VCaP (cell line): Measurements from ENCODE around the gene IGFL1.

Experiments used
- H3K27ac ChIP-seq: fragments of 450-650 bp; 2 replicates; pipeline ENCODE4 v1.5.1; 2017
- TF ChIP-seq, protein P1 (sequence below): fragments of 450-650 bp; conservative IDR thresholded peaks from 2 replicates; pipeline ENCODE4 v1.5.1; 2017; ENCODE audit warnings: mild to moderate bottlenecking, moderate library complexity

Gene IGFL1

DNA sequence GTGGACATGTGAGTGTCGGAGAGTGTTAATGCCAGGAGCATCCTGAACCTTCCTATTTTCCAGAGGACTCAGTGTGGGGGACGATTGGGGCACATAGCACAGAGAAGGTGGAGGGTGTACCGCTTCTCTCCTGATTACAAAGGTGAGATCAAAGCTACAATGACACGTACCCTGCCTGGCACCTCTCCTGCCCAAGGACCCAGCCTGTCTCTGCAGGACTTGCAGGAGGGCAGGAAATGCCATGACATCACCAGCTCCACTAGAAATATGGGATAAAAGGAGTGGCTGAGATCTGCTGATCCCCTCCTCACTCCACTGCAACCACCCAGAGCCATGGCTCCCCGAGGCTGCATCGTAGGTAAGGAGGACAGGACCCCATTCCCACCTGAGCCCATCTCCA, at the start of gene IGFL1:
IGFL1 (plus strand) TSS at position 301 of the 400 bp plus-strand sequence; CDS start at position 334, 33 bp downstream.
- TF ChIP-seq, protein P1, sequence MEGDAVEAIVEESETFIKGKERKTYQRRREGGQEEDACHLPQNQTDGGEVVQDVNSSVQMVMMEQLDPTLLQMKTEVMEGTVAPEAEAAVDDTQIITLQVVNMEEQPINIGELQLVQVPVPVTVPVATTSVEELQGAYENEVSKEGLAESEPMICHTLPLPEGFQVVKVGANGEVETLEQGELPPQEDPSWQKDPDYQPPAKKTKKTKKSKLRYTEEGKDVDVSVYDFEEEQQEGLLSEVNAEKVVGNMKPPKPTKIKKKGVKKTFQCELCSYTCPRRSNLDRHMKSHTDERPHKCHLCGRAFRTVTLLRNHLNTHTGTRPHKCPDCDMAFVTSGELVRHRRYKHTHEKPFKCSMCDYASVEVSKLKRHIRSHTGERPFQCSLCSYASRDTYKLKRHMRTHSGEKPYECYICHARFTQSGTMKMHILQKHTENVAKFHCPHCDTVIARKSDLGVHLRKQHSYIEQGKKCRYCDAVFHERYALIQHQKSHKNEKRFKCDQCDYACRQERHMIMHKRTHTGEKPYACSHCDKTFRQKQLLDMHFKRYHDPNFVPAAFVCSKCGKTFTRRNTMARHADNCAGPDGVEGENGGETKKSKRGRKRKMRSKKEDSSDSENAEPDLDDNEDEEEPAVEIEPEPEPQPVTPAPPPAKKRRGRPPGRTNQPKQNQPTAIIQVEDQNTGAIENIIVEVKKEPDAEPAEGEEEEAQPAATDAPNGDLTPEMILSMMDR = no peak
- H3K27ac ChIP-seq = no peak within 1 kb of the TSS

DNA sequence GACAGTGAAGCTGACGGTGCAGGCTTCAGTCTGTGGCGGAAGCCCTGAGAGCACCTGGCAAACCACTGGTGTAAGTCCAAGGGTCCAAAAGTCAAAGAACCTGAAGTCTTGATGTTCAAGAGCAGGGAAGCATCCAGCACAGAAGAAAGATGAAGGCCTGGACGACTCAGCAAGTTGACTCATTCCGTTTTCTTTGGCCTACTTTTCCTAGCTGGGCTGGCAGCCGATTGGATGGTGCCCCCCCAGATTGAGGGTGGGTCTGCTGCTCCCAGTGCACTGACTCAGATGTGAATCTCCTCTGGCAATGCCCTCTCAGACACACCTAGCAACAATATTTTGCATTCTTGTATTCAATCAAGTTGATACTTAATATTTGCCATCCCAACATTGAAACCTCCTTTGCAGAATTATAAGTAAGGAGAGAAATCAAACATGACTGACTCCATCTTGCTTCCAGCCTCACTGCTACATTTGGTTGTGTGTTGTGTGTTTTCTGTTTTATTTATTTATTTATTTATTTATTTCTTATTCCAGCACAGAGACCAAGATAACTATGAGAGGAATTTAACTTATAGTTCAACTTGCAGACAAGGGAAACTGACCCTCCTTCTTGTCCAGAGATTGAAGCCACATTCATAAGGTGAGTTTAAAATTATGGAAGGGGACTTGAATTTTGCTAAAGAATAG, 48.7 kb upstream of the IGFL1 start:
- TF ChIP-seq, protein P1 = no peak

DNA sequence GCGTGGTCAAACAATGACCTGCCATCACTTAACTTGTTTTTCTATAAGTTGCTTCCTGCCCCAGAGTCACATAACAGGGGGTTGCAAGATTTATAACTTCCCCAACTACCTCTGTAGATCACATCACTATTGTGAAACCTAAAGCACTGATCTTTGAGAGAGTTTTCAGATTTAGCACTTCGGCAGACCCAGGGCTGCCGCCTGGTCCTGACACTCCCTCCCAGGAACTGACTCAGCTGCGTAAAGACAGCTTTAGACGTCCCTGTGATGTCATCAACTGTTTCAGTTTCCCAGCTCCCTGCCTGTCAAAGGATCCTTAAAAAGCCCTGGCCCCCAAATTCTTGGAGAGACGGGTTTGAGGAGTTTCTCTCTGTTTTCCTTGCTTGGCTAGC, 48.2 kb upstream of the IGFL1 start:
- H3K27ac ChIP-seq = no peak overlapping the region
- TF ChIP-seq, protein P1 = no peak

More for the DNA sequence above, 48.7 kb upstream of the IGFL1 start:
- H3K27ac ChIP-seq = no peak overlapping the region

DNA sequence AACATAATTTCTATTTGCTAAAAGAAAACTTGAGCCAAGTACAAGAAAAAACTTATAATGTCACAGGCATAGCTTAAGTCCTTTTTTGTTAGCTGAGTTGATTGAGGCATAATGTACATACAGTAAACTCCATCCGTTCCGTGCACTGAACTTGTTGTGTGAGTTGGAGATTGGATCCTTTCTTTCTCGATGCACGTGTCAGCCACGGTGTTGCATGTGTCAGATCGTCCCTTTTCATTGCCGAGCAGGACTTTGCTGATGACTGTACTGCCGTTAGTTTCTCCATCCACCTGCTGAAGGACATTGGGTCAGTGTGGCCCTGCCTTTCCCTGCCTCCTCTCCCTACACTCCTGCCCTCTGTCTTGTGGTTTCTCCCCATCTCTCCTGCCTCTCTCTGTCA, 47.1 kb upstream of the IGFL1 start:
- TF ChIP-seq, protein P1 = no peak
- peak overlapping the region; percentile 39 for H3K27ac ChIP-seq

DNA sequence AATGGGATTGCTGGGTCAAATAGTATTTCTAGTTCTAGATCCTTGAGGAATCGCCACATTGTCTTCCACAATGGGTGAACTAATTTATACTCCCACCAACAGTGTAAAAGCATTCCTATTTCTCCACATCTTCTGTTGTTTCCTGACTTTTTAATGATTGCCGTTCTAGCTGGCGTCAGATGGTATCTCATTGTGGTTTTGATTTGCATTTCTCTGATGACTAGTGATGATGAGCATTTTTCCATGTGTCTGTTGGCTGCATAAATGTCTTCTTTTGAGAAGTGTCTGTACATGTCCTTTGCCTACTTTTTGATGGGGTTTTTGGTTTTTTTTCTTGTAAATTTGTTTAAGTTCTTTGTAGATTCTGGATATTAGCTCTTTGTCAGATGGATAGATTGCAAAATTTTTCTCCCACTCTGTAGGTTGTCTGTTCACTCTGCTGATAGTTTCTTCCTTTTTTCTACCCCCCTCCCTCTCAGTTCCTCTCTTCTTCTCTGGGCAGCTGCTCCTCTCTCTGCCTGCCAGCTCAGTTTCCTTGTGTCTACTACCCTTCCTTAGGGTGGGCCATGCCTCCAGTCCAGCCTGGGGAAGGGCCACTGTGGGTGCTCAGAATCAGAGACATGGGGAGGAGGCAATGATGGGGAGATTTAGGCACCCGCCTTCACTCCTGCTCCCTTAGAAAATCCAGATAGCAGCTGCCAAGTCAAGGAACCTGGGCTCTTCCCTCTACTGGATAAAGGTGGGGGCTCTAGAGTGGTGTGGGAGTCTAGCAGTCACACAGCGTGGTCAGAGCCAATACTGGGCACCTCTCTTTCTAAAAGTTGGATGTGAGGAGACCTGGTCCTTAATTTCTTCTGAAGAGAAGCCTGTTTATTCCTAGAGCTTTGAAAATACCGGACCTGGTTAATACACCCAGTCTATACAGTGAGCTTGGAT, 44.5 kb upstream of the IGFL1 start:
- peak overlapping the region; percentile 81 for H3K27ac ChIP-seq

DNA sequence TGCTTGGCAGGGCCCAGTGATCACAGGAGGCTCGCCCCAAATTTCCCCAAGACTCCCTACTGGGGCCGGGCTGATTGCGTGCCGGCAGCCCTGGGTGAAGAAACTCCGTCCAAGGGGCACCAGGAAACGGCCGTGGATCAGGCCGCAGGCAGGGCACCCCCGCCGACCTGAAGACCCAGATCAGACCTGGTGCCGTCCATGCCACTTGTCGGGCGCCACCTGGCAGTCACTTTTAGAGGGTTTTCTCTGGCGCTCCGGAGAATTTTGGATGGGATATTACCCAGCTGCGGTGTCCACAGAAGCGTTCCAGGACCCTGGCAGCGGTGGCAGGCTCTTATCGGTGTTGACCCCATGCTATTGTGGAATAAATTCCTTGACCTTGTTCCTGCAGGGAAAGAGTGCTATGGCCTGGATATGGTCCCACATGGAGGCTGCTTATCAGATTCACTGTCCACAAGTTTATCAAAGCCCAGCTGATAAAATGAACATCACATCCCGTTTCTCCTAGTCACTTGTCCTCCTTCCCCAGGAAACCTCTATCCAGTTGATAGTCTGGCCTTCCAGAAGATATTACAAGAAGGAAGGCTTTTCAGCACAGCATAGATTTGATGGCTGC, 43.3 kb upstream of the IGFL1 start:
- TF ChIP-seq, protein P1 = no peak
- H3K27ac ChIP-seq = peak overlapping the region; percentile 81

DNA sequence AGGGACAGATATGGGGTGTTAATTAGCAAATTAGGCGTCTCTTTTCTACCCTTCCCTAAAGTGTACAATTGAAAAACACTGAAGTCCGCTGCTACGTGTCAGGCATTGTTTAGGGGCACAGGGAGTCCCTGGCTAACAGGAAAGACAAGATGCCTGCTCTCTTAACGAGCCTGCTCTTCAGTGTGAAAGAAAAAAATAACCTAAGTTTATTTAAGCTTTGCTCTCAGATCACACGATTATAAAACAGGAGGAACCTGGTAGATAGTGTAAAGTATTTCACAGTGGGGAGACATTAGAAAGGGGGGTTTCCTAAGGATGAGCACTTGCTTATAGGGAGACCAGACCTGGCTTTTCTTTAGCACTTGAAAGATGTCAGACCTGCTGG, 42.8 kb upstream of the IGFL1 start:
- TF ChIP-seq, protein P1 = no peak
- peak overlapping the region; percentile 81 for H3K27ac ChIP-seq
